GM10266 (cell line): ENCODE results near the gene PNMA8C.
"Not testable (repeated sequence)": the region's sequence is repeated elsewhere in the genome, so short reads cannot be mapped to it uniquely, and the experiment has no call there.

Source experiments
- DNase-seq: peaks from one replicate; pipeline ENCODE4 v3.0.0; 2012; ENCODE audit errors: extremely low spot score
- TF ChIP-seq, protein P1 (sequence below): IDR thresholded peaks from 2 replicates; pipeline ENCODE4 v1.5.1; 2012; ENCODE audit warnings: mild to moderate bottlenecking, low read depth; ENCODE audit not compliant: control insufficient read depth, insufficient read depth; ENCODE audit errors: missing control alignments

Gene PNMA8C

GRCh38 chr19:46448601-46449000 is 19.9 kb upstream of the PNMA8C start:
- DNase-seq, result no peak
- TF ChIP-seq, protein P1, sequence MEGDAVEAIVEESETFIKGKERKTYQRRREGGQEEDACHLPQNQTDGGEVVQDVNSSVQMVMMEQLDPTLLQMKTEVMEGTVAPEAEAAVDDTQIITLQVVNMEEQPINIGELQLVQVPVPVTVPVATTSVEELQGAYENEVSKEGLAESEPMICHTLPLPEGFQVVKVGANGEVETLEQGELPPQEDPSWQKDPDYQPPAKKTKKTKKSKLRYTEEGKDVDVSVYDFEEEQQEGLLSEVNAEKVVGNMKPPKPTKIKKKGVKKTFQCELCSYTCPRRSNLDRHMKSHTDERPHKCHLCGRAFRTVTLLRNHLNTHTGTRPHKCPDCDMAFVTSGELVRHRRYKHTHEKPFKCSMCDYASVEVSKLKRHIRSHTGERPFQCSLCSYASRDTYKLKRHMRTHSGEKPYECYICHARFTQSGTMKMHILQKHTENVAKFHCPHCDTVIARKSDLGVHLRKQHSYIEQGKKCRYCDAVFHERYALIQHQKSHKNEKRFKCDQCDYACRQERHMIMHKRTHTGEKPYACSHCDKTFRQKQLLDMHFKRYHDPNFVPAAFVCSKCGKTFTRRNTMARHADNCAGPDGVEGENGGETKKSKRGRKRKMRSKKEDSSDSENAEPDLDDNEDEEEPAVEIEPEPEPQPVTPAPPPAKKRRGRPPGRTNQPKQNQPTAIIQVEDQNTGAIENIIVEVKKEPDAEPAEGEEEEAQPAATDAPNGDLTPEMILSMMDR, result no peak

GRCh38 chr19:46447824-46448223 is 19.1 kb upstream of the PNMA8C start:
- TF ChIP-seq, protein P1, result no peak
- DNase-seq, result no peak

DNA sequence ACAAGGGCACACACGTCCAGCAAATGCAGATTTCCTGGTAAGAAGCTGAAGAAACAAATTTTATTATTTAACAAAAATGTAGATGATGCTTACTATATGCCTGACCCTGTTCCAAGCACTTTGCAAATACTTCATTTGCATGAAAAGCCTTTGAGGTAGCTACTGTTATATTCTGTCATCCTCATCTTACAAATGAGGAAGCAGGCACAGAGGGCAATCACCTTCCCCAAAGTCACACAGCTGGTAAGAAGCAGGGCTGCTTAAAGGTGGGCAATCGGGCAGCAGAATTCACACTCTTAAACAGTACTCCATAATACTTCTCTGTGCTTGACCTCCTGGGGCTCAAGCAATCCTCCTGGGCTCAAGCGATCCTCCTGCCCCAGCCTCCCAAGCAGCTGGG is 18.3 kb upstream of the PNMA8C start:
- no peak for DNase-seq

DNA sequence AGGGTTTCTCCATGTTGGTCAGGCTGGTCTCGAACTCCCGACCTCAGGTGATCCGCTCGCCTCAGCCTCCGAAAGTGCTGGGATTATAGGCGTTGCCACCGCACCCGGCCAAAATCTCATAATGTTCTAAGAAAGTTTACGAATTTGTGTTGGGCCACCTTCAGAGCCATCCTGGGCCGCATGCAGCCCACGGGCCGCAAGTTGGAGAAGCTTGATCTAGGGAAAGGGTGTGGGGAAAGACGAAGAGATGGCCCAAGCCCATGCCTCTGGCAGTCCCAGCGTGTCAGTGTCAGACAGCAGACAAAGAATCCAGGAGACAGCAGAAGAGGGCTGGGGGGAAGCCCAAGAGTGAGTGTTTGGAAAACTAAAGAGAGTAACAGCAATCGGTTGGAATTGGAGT is 17.3 kb upstream of the PNMA8C start:
- TF ChIP-seq, protein P1, result no peak
- DNase-seq, result no peak

More for the DNA sequence above, 18.3 kb upstream of the PNMA8C start:
- TF ChIP-seq, protein P1, result no peak

GRCh38 chr19:46442808-46443450 is 14.2 kb upstream of the PNMA8C start:
- no peak for DNase-seq
- TF ChIP-seq, protein P1, result no peak

GRCh38 chr19:46441866-46442265 is 13.1 kb upstream of the PNMA8C start:
- TF ChIP-seq, protein P1, result no peak
- DNase-seq, result no peak

DNA sequence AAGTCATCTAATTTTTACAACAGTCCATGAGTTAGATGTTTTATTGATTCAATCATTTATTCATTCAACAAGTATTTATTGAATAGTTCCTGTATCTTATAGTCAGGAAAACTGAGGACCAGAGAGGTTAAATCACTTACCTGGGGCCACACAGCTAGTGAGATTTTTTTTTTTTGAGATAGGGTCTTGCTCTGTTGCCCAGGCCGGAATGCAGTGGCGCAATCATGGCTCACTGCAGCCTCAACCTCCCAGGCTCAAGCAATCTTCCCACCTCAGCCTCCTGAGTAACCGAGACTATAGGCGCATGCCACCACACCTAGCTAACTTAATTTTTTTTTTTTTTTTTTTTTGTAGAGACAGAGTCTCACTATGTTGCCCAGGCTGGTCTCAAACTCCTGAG is 7.0 kb upstream of the PNMA8C start:
- not testable (repeated sequence) for DNase-seq

- no peak for DNase-seq
- TF ChIP-seq, protein P1, result no peak
Observed at GRCh38 chr19:46435009-46435408, 6.3 kb upstream of the PNMA8C start.

GRCh38 chr19:46433470-46433869 is 4.7 kb upstream of the PNMA8C start:
- not testable (repeated sequence) for DNase-seq
